Hepatocyte (in vitro differentiated cells): ENCODE measurements around the gene RNPS1. TPM values are rescaled to one million over a fixed set of nuclear protein-coding genes. Genes with fewer than 3 reads are reported as not detected.

ENCODE experiments used
- DNase-seq: peaks from one replicate; pipeline ENCODE4 v3.0.0-alpha.2; 2016; ENCODE audit warnings: low spot score
- H2AFZ ChIP-seq: fragments of 200-600 bp; sonication (generic); 2 replicates; pipeline ENCODE4 v1.6.0; 2016; ENCODE audit warnings: antibody characterized with exemption, mild to moderate bottlenecking
- H3K27ac ChIP-seq: fragments of 200-600 bp; sonication (generic); 2 replicates; pipeline ENCODE4 v1.5.1; 2016; ENCODE audit warnings: mild to moderate bottlenecking
- H3K27me3 ChIP-seq: fragments of 200-600 bp; sonication (generic); 2 replicates; pipeline ENCODE4 v1.6.1; 2016
- H3K36me3 ChIP-seq: fragments of 200-600 bp; sonication (generic); replicated peaks from 2 replicates; pipeline ENCODE4 v1.5.1; 2016; ENCODE audit warnings: low read depth; ENCODE audit not compliant: insufficient read depth
- H3K4me1 ChIP-seq: fragments of 200-600 bp; sonication (generic); 2 replicates; pipeline ENCODE4 v1.5.1; 2016; ENCODE audit warnings: mild to moderate bottlenecking, moderate library complexity; ENCODE audit not compliant: insufficient read depth
- H3K4me2 ChIP-seq: fragments of 200-600 bp; sonication (generic); 2 replicates; pipeline ENCODE4 v1.6.0; 2016
- H3K4me3 ChIP-seq: fragments of 200-600 bp; sonication (generic); 2 replicates; pipeline ENCODE4 v1.5.1; 2016; ENCODE audit warnings: mild to moderate bottlenecking
- H3K79me2 ChIP-seq: fragments of 200-600 bp; sonication (generic); 2 replicates; pipeline ENCODE4 v1.6.0; 2017; ENCODE audit warnings: mild to moderate bottlenecking
- H3K9me2 ChIP-seq: fragments of 200-600 bp; sonication (generic); replicated peaks from 2 replicates; pipeline ENCODE4 v1.6.0; 2017; ENCODE audit warnings: mild to moderate bottlenecking; ENCODE audit not compliant: insufficient read depth
- H3K9me3 ChIP-seq: fragments of 200-600 bp; sonication (generic); 2 replicates; pipeline ENCODE4 v1.5.1; 2016; ENCODE audit warnings: low read depth, mild to moderate bottlenecking
- H4K20me1 ChIP-seq: fragments of 200-600 bp; sonication (generic); 2 replicates; pipeline ENCODE4 v1.6.0; 2016; ENCODE audit warnings: mild to moderate bottlenecking; ENCODE audit not compliant: insufficient read depth, poor library complexity, severe bottlenecking
- EZH2 ChIP-seq: fragments of 200-600 bp; sonication (generic); IDR thresholded peaks from 2 replicates; pipeline ENCODE4 v1.6.1; 2016; ENCODE audit warnings: antibody characterized with exemption, mild to moderate bottlenecking, borderline replicate concordance
- EZH2phosphoT487 ChIP-seq: fragments of 200-600 bp; sonication (generic); IDR thresholded peaks from one replicate; pipeline ENCODE4 v1.6.1; 2018; ENCODE audit warnings: antibody characterized with exemption, mild to moderate bottlenecking, low read depth, moderate library complexity; ENCODE audit not compliant: unreplicated experiment, severe bottlenecking
- WGBS: methylation state at CpG from one replicate; pipeline ENCODE4 v1.1.6; 2016; ENCODE audit warnings: low lambda C conversion rate; ENCODE audit errors: missing lambda C conversion rate; 5-methylcytosine and 5-hydroxymethylcytosine counted together
- polyA plus RNA-seq: library from polyadenylated mRNA; unstranded; fragments of >200 nt; fragmentation: Nextera tagmentation; extraction: Ambion mirVana; gene quantifications from 2 replicates; pipeline ENCODE4 v1.2.1, GENCODE V29; 2016
- total RNA-seq: library from RNA; depleted of rRNA; stranded (reverse); fragments of >200 nt; gene quantifications from 2 replicates; pipeline ENCODE4 v1.2.3, GENCODE V29; 2014
- TF ChIP-seq, protein P1 (sequence below): fragments of 200-600 bp; sonication (generic); IDR thresholded peaks from 2 replicates; pipeline ENCODE4 v1.5.1; 2016; ENCODE audit warnings: antibody characterized with exemption, mild to moderate bottlenecking; ENCODE audit not compliant: poor library complexity

Gene RNPS1
- total and polyA plus RNA-seq, 2 experiments from 2014 or later: 128 to 198 TPM

- H3K9me2 ChIP-seq: no peaks in the 10 kb centered on the region
- no peaks in the 10 kb centered on the region for H3K4me1 ChIP-seq
- H3K27ac ChIP-seq: no peak overlapping the region
- TF ChIP-seq EZH2phosphoT487 (no peak), EZH2 (no peak)
- TF ChIP-seq, protein P1, sequence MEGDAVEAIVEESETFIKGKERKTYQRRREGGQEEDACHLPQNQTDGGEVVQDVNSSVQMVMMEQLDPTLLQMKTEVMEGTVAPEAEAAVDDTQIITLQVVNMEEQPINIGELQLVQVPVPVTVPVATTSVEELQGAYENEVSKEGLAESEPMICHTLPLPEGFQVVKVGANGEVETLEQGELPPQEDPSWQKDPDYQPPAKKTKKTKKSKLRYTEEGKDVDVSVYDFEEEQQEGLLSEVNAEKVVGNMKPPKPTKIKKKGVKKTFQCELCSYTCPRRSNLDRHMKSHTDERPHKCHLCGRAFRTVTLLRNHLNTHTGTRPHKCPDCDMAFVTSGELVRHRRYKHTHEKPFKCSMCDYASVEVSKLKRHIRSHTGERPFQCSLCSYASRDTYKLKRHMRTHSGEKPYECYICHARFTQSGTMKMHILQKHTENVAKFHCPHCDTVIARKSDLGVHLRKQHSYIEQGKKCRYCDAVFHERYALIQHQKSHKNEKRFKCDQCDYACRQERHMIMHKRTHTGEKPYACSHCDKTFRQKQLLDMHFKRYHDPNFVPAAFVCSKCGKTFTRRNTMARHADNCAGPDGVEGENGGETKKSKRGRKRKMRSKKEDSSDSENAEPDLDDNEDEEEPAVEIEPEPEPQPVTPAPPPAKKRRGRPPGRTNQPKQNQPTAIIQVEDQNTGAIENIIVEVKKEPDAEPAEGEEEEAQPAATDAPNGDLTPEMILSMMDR: no peak
- DNase-seq: no peak
- H2AFZ ChIP-seq: no peak overlapping the region
- H3K9me3 ChIP-seq: no peaks in the 10 kb centered on the region
- H3K4me2 ChIP-seq: no peak overlapping the region
- H3K36me3 ChIP-seq: no peaks in the 10 kb centered on the region
- no peaks in the 10 kb centered on the region for H3K79me2 ChIP-seq
- H4K20me1 ChIP-seq: no peaks in the 10 kb centered on the region
- 92% methylated on average over 22 of the region's 23 CpGs for whole genome bisulfite sequencing
- H3K4me3 ChIP-seq: no peak overlapping the region
- H3K27me3 ChIP-seq: no peaks in the 10 kb centered on the region
Measured at GRCh38 chr16:2289282-2289681, 21.4 kb upstream of the RNPS1 start.

DNA sequence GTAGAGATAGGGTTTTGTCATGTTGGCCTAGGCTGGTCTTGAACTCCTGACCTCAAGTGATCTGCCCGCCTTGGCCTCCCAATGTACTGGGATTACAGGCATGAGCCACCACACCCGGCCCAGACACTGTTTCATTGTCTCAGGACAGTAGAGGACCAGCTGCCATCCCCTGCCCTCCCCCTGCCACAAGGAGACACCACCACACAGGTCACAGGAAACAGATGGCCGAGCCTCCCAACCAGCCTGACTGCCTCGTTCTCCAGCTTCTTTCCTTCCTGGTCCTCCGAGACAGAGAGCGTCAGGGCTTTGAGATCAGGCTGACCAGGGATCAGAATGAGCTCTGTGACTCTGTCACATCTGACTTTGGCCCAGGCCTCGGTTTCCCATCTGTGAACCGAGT, 20.8 kb upstream of the RNPS1 start:
- Histone ChIP-seq H3K4me1 (no peaks in the 10 kb centered on the region), H3K36me3 (no peaks in the 10 kb centered on the region), H3K27me3 (no peaks in the 10 kb centered on the region), H3K27ac (no peak overlapping the region), H3K9me2 (no peaks in the 10 kb centered on the region), H4K20me1 (no peaks in the 10 kb centered on the region), H3K4me3 (no peak overlapping the region), H3K79me2 (no peaks in the 10 kb centered on the region), H3K9me3 (no peaks in the 10 kb centered on the region), H3K4me2 (no peak overlapping the region), H2AFZ (no peak overlapping the region)
- no peak for DNase-seq
- TF ChIP-seq EZH2 (no peak), EZH2phosphoT487 (no peak)
- TF ChIP-seq, protein P1: no peak
- WGBS: 86% methylated on average over 8 of the region's 8 CpGs

DNA sequence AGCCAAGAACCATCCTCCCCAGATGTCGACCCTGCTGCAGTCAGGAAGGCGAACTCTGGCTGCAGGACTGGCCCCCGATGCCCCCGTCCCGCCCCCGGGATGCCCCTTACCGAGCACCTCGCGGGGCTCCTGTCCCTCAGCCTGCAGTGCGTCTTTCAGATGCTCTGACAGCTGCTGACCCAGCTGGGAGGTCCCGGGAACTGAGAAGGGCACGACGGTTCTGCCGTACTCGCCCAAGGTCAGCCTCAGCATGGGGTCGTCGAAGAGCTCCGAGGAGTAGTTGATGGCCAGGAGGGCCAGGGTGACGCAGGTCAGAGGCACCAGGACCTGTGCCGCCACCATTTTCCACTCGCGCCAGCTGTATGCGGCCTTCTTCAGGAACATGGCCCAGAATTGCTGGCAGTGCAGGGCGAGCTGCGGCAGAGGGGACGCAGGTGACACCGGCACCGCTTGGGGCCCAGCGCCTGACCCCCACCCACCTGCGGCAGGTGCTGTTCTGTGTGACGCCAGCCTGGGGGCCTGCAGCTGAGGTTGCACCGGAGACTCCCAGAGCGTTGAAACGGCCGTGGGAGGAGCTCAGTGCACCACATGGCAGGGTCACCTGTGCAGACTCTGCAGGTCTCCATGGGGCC, 20.1 kb upstream of the RNPS1 start:
- Histone ChIP-seq H3K27me3 (no peaks in the 10 kb centered on the region), H3K4me2 (no peak overlapping the region), H3K36me3 (no peaks in the 10 kb centered on the region), H3K79me2 (no peaks in the 10 kb centered on the region), H3K4me1 (no peaks in the 10 kb centered on the region), H2AFZ (no peak overlapping the region), H4K20me1 (no peaks in the 10 kb centered on the region), H3K9me2 (no peaks in the 10 kb centered on the region), H3K9me3 (no peaks in the 10 kb centered on the region), H3K4me3 (no peak overlapping the region), H3K27ac (no peak overlapping the region)
- TF ChIP-seq EZH2 (no peak), EZH2phosphoT487 (no peak)
- TF ChIP-seq, protein P1: no peak
- 93% methylated on average over 35 of the region's 35 CpGs for WGBS
- no peak for DNase-seq
